Vagina (tissue), 2 donors: Measurements from ENCODE around the gene CALU. TPM values are rescaled to one million over a fixed set of nuclear protein-coding genes. Genes with fewer than 3 reads are reported as not detected.

Experiments used
- DNase-seq, 2 donors: peaks; one replicate each; pipeline ENCODE4 v3.0.0-alpha.2; 2017; ENCODE audit errors: extremely low spot score in 2 of 2
- H3K27ac ChIP-seq: fragments of 200-600 bp; sonication (generic); one replicate; pipeline ENCODE4 v1.5.1; 2019
- H3K27me3 ChIP-seq: fragments of 200-600 bp; sonication (generic); one replicate; pipeline ENCODE4 v1.5.1; 2019
- H3K36me3 ChIP-seq, 2 donors: fragments of 200-600 bp; sonication (generic); one replicate each; pipeline ENCODE4 v1.5.1; 2017 to 2019
- H3K4me1 ChIP-seq: fragments of 200-600 bp; sonication (generic); one replicate; pipeline ENCODE4 v1.5.1; 2019
- H3K4me3 ChIP-seq, 2 donors: fragments of 200-600 bp; sonication (generic); 1 replicate in 1 of 2; 2 replicates in 1 of 2; pipeline ENCODE4 v1.5.1; 2016 to 2019
- H3K9me3 ChIP-seq: fragments of 200-600 bp; sonication (generic); one replicate; pipeline ENCODE4 v1.5.1; 2019
- POLR2A ChIP-seq, 2 donors: fragments of 450-650 bp; IDR thresholded peaks; one replicate each; pipeline ENCODE4 v1.6.1; 2017; ENCODE audit warnings: antibody characterized with exemption in 2 of 2, mild to moderate bottlenecking in 2 of 2, moderate library complexity in 2 of 2
- POLR2AphosphoS5 ChIP-seq, 2 donors: sonication (generic); formaldehyde crosslinking; IDR thresholded peaks; one replicate each; pipeline ENCODE4 v1.9.0; 2017; ENCODE audit warnings: antibody characterized with exemption in 2 of 2, mild to moderate bottlenecking in 2 of 2, low read depth in 1 of 2; ENCODE audit not compliant: insufficient read depth in 1 of 2
- intact Hi-C: fragments of 100-400 bp; cut with DNase I; formaldehyde crosslinking; loops from one replicate; pipeline ENCODE4 v1.15.1; 2023
- total RNA-seq: library from RNA; depleted of rRNA; stranded (reverse); fragments of >200 nt; gene quantifications from one replicate; pipeline ENCODE4 v1.2.3, GENCODE V29; 2016
- TF ChIP-seq, protein P1 (sequence below), 3 experiments: fragments of 450-650 bp in 2 of 3; fragments of 200-600 bp in 1 of 3; sonication (generic) in 1 of 3; IDR thresholded peaks; one replicate each; pipeline ENCODE4 v1.5.1; 2017 to 2019; ENCODE audit warnings: antibody characterized with exemption in 3 of 3, mild to moderate bottlenecking in 2 of 3, moderate library complexity in 2 of 3

CALU gene
- total RNA-seq, 1 donor from 2014 or later: 65.3 TPM

- DNase-seq: no peak
- H3K36me3 ChIP-seq: no peaks in the 10 kb centered on the region
- TF ChIP-seq POLR2A (IDR thresholded peaks at IDR 0.05): no peak
- TF ChIP-seq POLR2AphosphoS5 (IDR thresholded peaks at IDR 0.05; ENCODE audit: insufficient read depth in 1 of 2, low read depth in 1 of 2): no peak
- TF ChIP-seq, protein P1, sequence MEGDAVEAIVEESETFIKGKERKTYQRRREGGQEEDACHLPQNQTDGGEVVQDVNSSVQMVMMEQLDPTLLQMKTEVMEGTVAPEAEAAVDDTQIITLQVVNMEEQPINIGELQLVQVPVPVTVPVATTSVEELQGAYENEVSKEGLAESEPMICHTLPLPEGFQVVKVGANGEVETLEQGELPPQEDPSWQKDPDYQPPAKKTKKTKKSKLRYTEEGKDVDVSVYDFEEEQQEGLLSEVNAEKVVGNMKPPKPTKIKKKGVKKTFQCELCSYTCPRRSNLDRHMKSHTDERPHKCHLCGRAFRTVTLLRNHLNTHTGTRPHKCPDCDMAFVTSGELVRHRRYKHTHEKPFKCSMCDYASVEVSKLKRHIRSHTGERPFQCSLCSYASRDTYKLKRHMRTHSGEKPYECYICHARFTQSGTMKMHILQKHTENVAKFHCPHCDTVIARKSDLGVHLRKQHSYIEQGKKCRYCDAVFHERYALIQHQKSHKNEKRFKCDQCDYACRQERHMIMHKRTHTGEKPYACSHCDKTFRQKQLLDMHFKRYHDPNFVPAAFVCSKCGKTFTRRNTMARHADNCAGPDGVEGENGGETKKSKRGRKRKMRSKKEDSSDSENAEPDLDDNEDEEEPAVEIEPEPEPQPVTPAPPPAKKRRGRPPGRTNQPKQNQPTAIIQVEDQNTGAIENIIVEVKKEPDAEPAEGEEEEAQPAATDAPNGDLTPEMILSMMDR (IDR thresholded peaks at IDR 0.05): no peak
- H3K27ac ChIP-seq: no peak overlapping the region
- no peaks in the 10 kb centered on the region for H3K27me3 ChIP-seq
- H3K4me3 ChIP-seq: no peak overlapping the region
- H3K4me1 ChIP-seq: no peaks in the 10 kb centered on the region
- intact Hi-C loops: no loop called here
- H3K9me3 ChIP-seq: no peaks in the 10 kb centered on the region
Observed at GRCh38 chr7:128728598-128728997, 10.6 kb upstream of the CALU start.

DNA sequence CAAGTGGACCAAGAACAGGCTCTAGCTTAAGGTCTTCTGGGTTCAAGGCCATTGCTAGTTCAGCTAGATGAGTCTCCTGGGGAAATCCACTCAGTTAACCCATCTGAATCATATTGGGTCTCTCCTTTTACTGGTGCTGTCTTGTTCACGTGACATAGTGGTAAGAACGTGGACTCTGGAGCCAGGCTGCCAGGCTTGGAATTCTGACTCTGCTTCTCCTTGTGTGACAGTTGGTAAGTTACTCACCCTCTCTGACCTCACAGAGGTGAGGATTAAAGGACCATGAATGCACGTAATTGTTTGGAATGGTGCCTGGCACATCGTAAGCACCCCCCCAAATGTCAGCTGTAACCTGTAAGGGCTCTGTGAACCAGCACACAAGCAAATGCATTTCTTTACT, 9.7 kb upstream of the CALU start:
- intact Hi-C loops: no loop called here
- no peaks in the 10 kb centered on the region for H3K9me3 ChIP-seq
- no peaks in the 10 kb centered on the region for H3K27me3 ChIP-seq
- DNase-seq: no peak
- H3K36me3 ChIP-seq: no peaks in the 10 kb centered on the region
- H3K4me1 ChIP-seq: no peaks in the 10 kb centered on the region
- no peak overlapping the region for H3K4me3 ChIP-seq
- no peak overlapping the region for H3K27ac ChIP-seq
- TF ChIP-seq POLR2A (IDR thresholded peaks at IDR 0.05): no peak
- TF ChIP-seq POLR2AphosphoS5 (IDR thresholded peaks at IDR 0.05; ENCODE audit: insufficient read depth in 1 of 2, low read depth in 1 of 2): no peak
- TF ChIP-seq, protein P1 (IDR thresholded peaks at IDR 0.05): no peak

- no peak for DNase-seq
- intact Hi-C loops: loop anchor here (10.0 kb wide), 1 partner anchor 134 kb away; the partner anchor contains the start of gene ATP6V1F
Observed at GRCh38 chr7:128731184-128731583, 8.0 kb upstream of the CALU start.

DNA sequence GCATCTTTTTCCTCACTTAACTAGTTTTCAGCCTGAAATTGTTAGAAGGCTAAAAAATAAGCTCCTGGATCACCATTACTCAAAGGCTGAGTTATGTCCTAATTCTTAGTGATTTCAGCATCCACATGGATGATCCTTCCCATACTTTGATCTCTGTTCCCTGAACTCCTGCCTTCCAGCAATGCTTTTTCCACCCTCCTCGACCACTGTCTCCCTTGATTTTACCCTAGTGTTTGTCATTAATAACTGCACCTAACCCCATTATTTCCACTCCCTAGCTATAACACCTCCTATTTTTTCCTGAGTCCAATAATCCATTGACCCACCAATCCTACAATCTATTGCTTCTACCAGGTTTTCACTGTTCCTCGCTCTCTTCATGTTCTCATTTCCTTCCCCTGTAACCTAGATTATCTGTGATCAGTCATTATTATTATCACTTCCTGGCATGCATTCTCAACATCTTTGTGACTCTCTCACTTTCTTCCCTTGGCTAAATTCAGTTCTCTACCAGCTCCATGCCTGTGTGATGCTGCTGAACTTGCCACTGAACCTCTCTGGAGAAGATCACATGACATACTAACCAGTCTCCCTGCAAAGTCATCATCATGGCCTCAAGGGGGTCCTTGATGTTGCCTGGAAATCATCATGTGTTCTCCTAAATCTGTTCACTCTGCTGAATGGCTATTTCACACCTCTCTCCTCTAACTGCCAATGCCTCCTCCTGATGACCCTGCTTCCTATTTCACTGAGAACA, 6.5 kb upstream of the CALU start:
- H3K9me3 ChIP-seq: no peaks in the 10 kb centered on the region
- H3K36me3 ChIP-seq: no peaks in the 10 kb centered on the region
- H3K27ac ChIP-seq: no peak overlapping the region
- intact Hi-C loops: loop anchor here (10.0 kb wide), 1 partner anchor 132 kb away; the partner anchor contains the start of gene ATP6V1F
- no peak overlapping the region for H3K4me3 ChIP-seq
- H3K27me3 ChIP-seq: no peaks in the 10 kb centered on the region
- peaks cover 5% of the 10 kb centered on the region for H3K4me1 ChIP-seq
- DNase-seq: no peak
- TF ChIP-seq POLR2AphosphoS5 (IDR thresholded peaks at IDR 0.05; ENCODE audit: insufficient read depth in 1 of 2, low read depth in 1 of 2) (no peak), POLR2A (IDR thresholded peaks at IDR 0.05) (no peak)
- TF ChIP-seq, protein P1 (IDR thresholded peaks at IDR 0.05): no peak

More at GRCh38 chr7:128731184-128731583, 8.0 kb upstream of the CALU start:
- no peaks in the 10 kb centered on the region for H3K27me3 ChIP-seq
- no peaks in the 10 kb centered on the region for H3K36me3 ChIP-seq
- H3K4me3 ChIP-seq: no peak overlapping the region
- H3K4me1 ChIP-seq: no peaks in the 10 kb centered on the region
- H3K9me3 ChIP-seq: no peaks in the 10 kb centered on the region
- no peak for TF ChIP-seq POLR2AphosphoS5 (IDR thresholded peaks at IDR 0.05; ENCODE audit: insufficient read depth in 1 of 2, low read depth in 1 of 2)
- no peak for TF ChIP-seq POLR2A (IDR thresholded peaks at IDR 0.05)
- H3K27ac ChIP-seq: no peak overlapping the region

DNA sequence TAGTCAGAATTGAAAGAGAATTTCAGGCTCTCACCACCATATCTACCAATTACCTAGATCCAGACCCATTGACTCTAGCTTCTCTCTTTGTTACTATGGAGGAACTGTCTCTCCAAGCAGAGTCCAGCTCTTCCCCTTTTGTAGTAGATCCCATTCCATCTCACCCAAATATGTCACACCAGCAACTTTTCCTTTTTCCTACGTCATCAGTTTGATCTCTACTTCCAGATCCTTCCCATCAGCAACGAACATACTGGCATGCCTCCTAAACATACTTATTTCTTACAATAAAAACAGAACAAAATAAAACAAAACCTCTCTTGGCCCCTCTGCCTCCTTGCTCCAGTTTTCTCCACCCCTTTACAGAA, 5.9 kb upstream of the CALU start:
- H3K4me1 ChIP-seq: peaks cover 10% of the 10 kb centered on the region
- DNase-seq: no peak
- TF ChIP-seq, protein P1 (IDR thresholded peaks at IDR 0.05): no peak
- TF ChIP-seq POLR2A (IDR thresholded peaks at IDR 0.05): no peak
- no peak for TF ChIP-seq POLR2AphosphoS5 (IDR thresholded peaks at IDR 0.05; ENCODE audit: insufficient read depth in 1 of 2, low read depth in 1 of 2)
- H3K9me3 ChIP-seq: no peaks in the 10 kb centered on the region
- H3K27me3 ChIP-seq: no peaks in the 10 kb centered on the region
- H3K4me3 ChIP-seq: no peak overlapping the region
- intact Hi-C loops: loop anchor here (10.0 kb wide), 1 partner anchor 132 kb away; the partner anchor contains the start of gene ATP6V1F
- no peaks in the 10 kb centered on the region for H3K36me3 ChIP-seq
- no peak overlapping the region for H3K27ac ChIP-seq
